Measurements from ENCODE around the gene SLC25A1. TPM values are rescaled to one million over a fixed set of nuclear protein-coding genes. Genes with fewer than 3 reads are reported as not detected.

The SLC25A1 gene
- total RNA-seq, 1 experiment from 2014 or later: 62.6 TPM

DNA sequence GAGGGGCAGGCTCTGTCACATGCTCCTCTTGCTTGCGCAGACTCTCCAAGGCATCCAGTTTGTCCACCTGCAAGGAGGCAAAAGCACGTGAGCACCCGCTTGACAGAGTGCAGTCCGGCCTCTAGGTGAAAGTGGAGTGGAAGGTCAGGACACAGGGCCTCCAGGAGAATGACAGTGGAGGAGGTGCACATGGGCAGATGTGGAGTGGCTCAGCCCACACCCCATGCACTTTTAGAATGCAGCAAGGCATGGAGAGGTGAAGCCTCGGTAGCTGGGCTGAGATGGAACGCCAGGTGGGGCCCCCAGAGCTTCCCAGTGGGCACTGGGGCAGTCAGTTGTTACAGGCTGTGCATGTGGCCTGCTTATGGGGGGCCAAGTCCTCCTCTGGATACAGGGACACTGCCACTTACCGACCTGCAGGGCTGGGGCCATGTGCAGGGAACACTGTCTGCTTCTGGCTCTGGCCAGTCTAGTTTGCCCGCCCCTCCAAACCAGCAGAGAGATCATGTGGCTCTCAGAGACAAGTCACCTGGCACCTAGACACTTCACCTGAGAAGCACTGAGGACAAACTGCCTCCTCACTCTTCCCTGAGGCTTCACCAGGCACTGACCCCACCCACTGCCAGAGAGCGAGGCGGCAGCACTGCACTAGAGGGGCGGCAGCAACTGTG lies 2.3 kb upstream of the SLC25A1 start:
- DNase-seq (ENCODE audit: low spot score): no peak

DNA sequence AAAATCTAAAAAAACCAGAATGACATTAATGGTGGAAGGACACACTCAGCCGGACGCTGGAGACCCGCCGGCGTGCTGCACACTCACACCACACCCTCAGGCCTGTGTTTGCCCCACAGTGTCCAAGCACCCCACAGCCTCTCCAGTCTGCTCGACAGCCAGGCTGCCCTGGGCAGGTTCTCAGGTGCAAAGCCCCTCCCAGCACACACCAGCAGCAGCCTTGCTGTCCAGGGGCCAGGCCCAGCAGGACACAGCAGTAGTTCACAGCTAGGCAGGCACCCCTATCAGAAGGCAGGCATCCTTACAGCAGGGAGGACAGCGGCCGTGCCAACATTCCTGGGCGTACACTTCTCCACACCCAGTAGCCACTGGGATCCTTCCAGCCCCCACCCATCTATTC lies 1.7 kb upstream of the SLC25A1 start:
- DNase-seq (ENCODE audit: low spot score): no peak

- DNase-seq (ENCODE audit: low spot score): peak; percentile 67
These were observed 1.0 kb upstream of the SLC25A1 start for GRCh38 chr22:19179497-19180048.

- no peak for DNase-seq (ENCODE audit: low spot score)
These were observed 375 bp downstream of the SLC25A1 start for GRCh38 chr22:19178065-19178656.

GRCh38 chr22:19177164-19178064 lies 1.1 kb downstream of the SLC25A1 start:
- DNase-seq (ENCODE audit: low spot score): no peak

DNA sequence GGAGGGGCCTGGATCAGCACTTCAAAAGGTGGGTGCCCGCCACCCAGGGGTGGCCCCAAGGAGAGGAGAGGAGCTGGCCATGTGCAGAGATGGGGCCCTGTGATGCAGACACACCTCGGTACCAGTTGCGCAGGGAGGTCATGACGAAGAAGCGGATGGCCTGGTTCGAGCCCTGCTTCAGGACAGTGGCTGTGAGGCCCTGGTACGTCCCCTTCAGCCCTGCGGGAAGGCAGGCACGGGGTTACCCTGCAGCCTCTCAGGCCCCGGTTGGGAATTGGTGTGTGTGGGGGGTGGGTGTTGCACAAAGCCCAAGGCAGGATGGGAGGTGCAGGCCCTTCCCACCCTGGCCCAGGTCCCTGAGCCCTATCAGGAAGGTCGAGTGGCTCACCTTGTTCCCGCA lies 1.8 kb downstream of the SLC25A1 start:
- DNase-seq (ENCODE audit: low spot score): no peak

DNA sequence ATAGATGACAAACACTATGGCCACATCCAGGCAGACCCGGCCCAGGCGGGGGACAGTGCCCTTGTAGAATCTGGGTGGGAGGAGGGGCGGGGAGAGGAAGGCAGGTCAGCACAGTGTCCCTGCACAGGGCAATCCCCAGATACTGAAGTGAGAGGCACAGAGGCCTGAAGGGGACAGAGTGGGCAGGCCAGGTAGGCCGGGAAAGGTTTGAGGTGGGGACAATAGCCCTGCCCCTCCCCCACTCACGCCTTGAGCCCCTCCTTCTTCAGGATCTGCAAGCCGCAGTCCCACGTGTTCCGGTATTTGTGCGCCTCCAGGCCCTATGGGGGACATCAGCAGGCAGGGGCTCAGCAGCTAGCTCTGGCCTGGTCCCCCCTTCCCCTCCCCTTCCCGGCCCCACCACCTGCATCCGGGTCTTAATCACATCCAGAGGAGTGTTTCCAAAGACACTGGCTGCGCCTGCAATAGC lies 2.3 kb downstream of the SLC25A1 start:
- no peak for DNase-seq (ENCODE audit: low spot score)

- DNase-seq (ENCODE audit: low spot score): no peak
These were observed 2.8 kb downstream of the SLC25A1 start for GRCh38 chr22:19175602-19176174.

DNA sequence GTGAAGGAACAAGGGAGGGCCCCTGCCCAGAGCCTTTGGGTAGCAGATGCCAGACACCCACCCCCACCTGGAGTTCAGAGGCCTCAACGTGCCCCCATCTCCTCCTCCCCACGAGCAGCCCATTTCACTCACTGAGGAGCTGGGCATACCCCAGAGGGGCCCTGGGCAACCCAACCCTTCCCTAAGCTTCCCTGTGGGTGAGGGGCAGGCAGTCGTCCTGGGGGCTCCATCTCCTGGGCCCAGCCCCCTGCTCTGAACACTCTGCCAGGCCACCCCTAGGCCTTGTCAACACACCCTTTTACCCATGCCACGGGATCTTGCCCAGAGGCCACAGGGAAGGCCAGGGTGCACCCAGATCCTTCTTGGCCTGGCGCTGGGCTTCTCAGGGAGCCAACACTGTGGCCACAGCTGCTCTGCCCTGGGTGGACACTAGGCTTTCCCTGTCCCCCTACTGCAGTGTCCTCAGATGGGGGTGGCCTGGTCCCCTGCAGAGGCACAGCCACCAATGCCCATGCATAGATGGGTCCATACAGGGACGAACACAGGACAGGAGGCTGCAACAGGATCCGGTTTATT lies 3.4 kb downstream of the SLC25A1 start:
- no peak for DNase-seq (ENCODE audit: low spot score)

DNA sequence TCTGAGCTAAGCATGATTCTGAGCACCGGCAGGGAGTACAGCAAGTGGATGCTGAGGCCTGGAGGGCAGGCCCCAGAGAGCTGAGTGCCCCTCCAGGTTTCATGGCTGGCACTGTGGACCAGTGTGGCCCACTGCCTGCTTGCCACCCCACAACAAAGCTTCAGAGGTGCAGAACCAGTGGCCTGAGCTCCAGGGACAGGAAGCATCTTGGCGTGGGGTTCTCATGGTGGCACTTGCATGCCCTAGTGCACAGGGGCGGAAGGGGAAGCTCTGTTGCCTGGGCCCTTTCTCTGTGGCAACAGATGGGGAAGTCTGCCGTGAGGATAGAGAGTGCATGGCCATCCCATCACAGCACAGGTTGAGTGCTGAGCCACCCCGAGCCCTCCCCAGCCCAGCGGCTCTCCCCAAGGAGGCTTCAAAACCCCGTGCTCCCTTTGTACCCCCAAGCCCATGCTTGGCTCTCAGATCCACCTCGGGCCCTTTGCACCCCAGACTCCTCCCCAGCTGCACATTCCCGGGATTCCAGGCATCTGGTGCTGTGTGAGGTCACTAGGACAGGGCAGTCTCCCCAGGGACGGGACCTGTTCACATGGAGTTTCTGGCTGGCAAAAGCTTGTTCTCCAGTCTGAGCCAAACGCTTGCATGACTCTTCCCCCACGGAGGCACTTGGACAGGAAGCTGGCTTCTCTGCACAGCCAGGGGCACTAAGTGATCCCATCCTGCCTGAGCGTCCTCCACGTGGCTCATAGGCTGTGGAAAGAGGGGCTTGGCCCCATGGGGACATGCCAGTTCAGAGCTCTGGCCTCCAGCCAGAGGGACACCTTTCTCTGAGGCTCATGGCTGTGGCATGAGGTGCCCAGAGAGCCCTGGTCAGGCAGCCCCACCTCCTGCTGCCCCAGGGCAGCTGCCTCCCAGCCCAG lies 4.2 kb downstream of the SLC25A1 start:
- DNase-seq (ENCODE audit: low spot score): peak; percentile 55

- no peak for DNase-seq (ENCODE audit: low spot score)
These were observed 5.2 kb downstream of the SLC25A1 start for GRCh38 chr22:19173047-19174035.

DNA sequence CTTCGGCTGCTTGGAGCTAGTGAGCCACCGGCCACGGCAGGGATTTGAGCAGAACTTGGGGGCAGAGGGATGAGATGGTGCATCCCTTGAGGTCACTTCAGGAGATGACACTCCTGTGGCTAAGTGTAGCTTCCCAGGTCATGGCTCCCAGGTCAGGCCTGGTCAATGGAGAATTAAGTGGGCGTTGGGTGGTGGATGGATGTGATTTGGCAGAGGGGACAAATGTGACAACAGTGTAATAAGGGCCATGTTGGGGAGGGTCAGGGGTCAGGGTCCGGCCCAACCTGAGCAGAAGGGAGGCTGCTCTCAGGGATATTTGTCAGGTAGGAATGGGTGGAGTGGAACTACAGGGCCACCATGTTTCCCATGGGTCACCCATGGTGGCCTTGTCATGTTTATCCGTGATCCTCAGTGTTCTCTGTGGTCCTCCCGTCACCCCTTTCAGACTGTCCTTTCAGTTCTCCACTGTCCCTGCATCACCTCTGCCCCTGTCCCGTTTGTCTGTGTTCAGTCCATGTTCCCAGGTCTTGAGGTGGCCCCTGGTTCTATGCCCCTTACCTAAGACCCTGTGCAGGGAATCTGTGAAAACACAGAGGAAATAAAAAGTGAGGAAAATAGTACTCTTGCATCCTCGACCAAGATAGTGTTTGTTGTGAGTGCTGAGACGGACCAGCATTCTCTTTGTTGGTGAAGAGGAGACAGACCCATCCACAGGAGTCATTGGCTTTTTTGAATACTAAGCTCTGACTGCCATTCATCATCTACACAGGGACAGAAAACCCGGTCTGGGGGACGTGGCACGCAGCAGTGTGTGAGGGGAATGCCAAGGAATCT lies 6.1 kb downstream of the SLC25A1 start:
- no peak for DNase-seq (ENCODE audit: low spot score)

DNA sequence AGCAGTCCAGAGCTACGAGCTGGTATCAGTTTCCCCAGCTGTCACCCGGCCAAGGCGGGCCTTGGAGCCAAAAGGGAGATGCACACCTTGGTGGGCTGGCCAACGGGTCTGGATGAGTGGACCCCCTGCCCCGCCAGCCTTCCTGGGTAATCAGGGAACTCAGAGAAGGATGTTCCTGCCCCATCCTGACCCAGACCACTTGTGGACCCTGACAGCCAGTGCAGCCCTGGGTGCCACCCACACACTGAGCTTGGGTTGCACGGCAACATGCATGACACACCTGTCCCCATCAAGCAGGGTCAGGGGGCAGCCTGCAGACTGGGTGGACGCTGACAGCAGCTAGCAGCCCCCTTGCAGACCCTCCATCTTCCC lies 8.6 kb downstream of the SLC25A1 start:
- DNase-seq (ENCODE audit: low spot score): no peak

GRCh38 chr22:19169002-19169946 lies 9.3 kb downstream of the SLC25A1 start:
- no peak for DNase-seq (ENCODE audit: low spot score)

GRCh38 chr22:19168088-19168890 lies 10.2 kb downstream of the SLC25A1 start:
- DNase-seq (ENCODE audit: low spot score): no peak

DNA sequence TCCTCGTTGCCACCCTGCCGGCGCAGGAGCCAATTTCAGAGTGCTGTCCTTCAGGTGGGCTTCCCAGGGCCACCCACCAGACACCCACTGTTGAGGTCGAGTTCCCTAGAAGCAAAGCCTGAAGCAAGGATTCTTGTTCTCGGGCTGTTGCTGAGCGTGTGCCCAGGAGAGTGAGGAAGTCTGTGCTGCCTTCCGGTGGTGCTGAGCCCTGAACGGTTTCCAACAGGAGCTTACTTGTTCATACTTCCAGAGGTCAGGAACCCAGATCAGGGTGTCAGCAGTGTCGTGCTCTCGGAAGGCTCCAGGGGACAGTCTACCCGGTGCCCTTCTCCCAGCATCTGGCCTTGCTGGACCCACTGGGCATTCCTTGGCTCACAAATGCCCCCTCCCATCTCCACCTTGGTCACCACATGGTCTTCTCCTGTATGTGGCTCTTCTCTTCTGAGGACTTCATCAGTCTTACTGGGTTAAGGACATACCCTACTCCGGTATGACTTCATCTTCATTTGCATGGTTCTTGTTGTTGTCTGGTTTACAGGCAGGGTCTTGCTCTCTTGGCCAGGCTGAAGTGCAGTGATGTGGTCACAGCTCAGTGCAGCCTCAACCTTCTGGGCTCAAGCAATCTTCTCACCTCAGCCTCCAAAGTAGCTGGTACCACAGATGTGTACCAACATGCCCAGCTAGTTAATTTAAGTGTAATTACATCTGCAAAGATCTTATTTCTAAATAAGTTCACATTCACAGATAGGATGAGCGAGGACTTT lies 11.2 kb downstream of the SLC25A1 start:
- DNase-seq (ENCODE audit: low spot score): no peak
